ENCODE results near the gene GNG2. TPM values are rescaled to one million over a fixed set of nuclear protein-coding genes. Genes with fewer than 3 reads are reported as not detected.

GNG2 gene
- total RNA-seq, 1 experiment from 2014 or later: 9.3 TPM

DNA sequence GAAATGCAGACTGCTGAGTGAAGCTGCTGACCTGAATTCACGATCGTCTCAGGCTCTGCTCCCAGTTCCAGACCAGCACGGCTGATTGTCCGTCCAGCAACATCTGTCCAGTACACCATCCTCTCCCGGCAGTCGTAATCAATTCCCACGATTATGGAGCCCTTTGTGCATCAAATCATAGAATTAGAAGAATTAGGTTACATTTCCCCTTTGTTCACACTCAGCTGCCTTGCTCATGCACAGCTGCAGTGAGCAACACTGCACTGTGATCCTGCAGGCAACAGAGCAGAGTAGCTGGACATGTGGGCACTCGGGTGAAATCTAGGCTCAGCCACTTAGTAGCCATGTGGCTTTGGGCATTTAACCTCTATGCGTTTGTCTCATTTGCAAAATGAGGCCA lies 151.1 kb downstream of the GNG2 start:
- peaks cover 52% of the 10 kb centered on the region for H3K36me3 ChIP-seq (ENCODE audit: low read depth, low read length)
- DNase-seq: no peak
- ChIA-PET CTCF (no interaction called here), POLR2A (ENCODE audit: unreplicated experiment) (no interaction called here)
- H3K27me3 ChIP-seq (ENCODE audit: low read length): no peaks in the 10 kb centered on the region
- no TSS peak for BruUV-seq (replicated peaks)
- H3K79me2 ChIP-seq (ENCODE audit: low read length): no peaks in the 10 kb centered on the region
- H3F3A ChIP-seq (ENCODE audit: low read length, unreplicated experiment): no peaks in the 10 kb centered on the region
- no peak overlapping the region for H3K27ac ChIP-seq (ENCODE audit: low read length)
- H3K4me3 ChIP-seq (ENCODE audit: low read length): no peak overlapping the region
- H3K4me2 ChIP-seq (ENCODE audit: low read length): no peak overlapping the region
- ATAC-seq: no peak
- no peaks in the 10 kb centered on the region for H4K20me1 ChIP-seq (ENCODE audit: low read length)
- no peaks in the 10 kb centered on the region for H3K9me2 ChIP-seq (replicated peaks; ENCODE audit: low read length)
- intact Hi-C loops (cut with micrococcal nuclease): loop anchor here (5.0 kb wide), 1 partner anchor 121 kb away; no protein-coding TSS in a partner anchor
- H3K4me1 ChIP-seq (ENCODE audit: insufficient read depth, low read length): no peaks in the 10 kb centered on the region
- H3K9ac ChIP-seq (ENCODE audit: low read length): no peak overlapping the region
- TF ChIP-seq EZH2phosphoT487 (IDR thresholded peaks at IDR 0.05; ENCODE audit: borderline replicate concordance, low read length) (no peak), EZH2 (IDR thresholded peaks at IDR 0.05; ENCODE audit: low read length, unreplicated experiment) (no peak)
- TF ChIP-seq, protein P1, sequence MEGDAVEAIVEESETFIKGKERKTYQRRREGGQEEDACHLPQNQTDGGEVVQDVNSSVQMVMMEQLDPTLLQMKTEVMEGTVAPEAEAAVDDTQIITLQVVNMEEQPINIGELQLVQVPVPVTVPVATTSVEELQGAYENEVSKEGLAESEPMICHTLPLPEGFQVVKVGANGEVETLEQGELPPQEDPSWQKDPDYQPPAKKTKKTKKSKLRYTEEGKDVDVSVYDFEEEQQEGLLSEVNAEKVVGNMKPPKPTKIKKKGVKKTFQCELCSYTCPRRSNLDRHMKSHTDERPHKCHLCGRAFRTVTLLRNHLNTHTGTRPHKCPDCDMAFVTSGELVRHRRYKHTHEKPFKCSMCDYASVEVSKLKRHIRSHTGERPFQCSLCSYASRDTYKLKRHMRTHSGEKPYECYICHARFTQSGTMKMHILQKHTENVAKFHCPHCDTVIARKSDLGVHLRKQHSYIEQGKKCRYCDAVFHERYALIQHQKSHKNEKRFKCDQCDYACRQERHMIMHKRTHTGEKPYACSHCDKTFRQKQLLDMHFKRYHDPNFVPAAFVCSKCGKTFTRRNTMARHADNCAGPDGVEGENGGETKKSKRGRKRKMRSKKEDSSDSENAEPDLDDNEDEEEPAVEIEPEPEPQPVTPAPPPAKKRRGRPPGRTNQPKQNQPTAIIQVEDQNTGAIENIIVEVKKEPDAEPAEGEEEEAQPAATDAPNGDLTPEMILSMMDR (conservative IDR thresholded peaks at IDR 0.05; ENCODE audit: low read depth, low read length): no peak
- H3K9me3 ChIP-seq (ENCODE audit: low read length): no peaks in the 10 kb centered on the region
- H2AFZ ChIP-seq (ENCODE audit: low read length): no peak overlapping the region

DNA sequence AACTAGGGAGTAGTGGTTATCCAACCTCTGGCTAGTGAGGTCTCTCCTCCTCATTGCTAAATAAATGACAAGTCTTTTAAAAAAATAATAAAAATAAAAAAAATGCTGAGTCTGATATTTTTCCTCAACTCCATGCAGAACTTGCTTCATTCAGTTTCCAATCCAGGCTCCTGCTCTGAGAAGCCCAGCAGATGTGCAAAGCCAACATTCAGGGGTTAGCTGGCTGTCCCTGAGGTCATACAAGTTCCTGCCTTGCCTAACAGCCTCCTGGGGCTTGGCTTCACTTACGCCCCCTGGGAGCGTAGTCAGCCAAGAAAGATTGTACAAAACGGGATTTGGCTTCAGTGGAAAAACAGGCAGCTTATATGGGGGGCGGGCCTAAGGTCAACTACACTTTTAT lies 152.2 kb downstream of the GNG2 start:
- Histone ChIP-seq H3K36me3 (ENCODE audit: low read depth, low read length) (peaks cover 40% of the 10 kb centered on the region), H3K9me3 (ENCODE audit: low read length) (no peaks in the 10 kb centered on the region), H3K9me2 (replicated peaks; ENCODE audit: low read length) (no peaks in the 10 kb centered on the region), H2AFZ (ENCODE audit: low read length) (no peak overlapping the region), H3K4me3 (ENCODE audit: low read length) (no peak overlapping the region), H3K9ac (ENCODE audit: low read length) (no peak overlapping the region), H3K4me1 (ENCODE audit: insufficient read depth, low read length) (no peaks in the 10 kb centered on the region), H4K20me1 (ENCODE audit: low read length) (no peaks in the 10 kb centered on the region), H3K27ac (ENCODE audit: low read length) (no peak overlapping the region), H3F3A (ENCODE audit: low read length, unreplicated experiment) (no peaks in the 10 kb centered on the region), H3K27me3 (ENCODE audit: low read length) (no peaks in the 10 kb centered on the region), H3K79me2 (ENCODE audit: low read length) (no peaks in the 10 kb centered on the region), H3K4me2 (ENCODE audit: low read length) (no peak overlapping the region)
- no TSS peak for BruUV-seq (replicated peaks)
- ChIA-PET CTCF (interaction anchor here (0.7 kb wide), 1 partner anchor 119 kb away, joined by 3 read pairs; no protein-coding TSS in a partner anchor), POLR2A (ENCODE audit: unreplicated experiment) (no interaction called here)
- TF ChIP-seq EZH2phosphoT487 (IDR thresholded peaks at IDR 0.05; ENCODE audit: borderline replicate concordance, low read length) (no peak), EZH2 (IDR thresholded peaks at IDR 0.05; ENCODE audit: low read length, unreplicated experiment) (no peak)
- TF ChIP-seq, protein P1 (conservative IDR thresholded peaks at IDR 0.05; ENCODE audit: low read depth, low read length): no peak
- ATAC-seq: no peak
- intact Hi-C loops (cut with micrococcal nuclease): loop anchor here (5.0 kb wide), 1 partner anchor 120 kb away; no protein-coding TSS in a partner anchor
- DNase-seq: no peak

DNA sequence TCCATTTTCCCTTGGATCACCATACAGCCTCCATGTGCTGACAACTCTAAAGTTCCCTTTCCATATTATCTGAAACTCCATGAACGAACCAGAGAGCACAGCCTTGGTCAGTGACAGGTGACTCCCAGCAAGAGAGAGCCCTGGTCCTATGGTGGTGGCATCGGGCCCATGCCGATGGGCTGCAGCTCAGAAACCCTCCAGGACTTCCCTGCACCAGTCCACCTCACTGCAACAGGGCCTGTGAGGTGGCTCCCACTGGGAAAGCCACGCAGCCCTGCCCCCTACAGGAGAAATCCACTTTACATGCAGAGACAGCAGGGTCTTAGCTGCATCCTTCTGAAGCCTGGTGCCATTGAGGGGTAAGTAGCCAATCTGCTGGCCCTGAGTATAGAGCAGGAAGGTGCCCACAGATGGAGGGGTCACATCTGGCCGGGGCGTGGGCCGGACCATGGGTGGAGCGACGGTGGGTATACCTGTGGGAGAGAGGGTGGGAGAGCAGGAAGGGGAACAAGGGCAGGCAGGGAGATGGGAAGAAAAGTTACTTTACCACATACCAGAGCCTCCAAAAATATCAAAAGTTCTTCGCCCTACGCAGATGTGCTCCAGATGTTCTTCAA lies 153.7 kb downstream of the GNG2 start:
- no peak for TF ChIP-seq EZH2 (IDR thresholded peaks at IDR 0.05; ENCODE audit: low read length, unreplicated experiment)
- TF ChIP-seq EZH2phosphoT487 (IDR thresholded peaks at IDR 0.05; ENCODE audit: borderline replicate concordance, low read length): no peak
- TF ChIP-seq, protein P1 (conservative IDR thresholded peaks at IDR 0.05; ENCODE audit: low read depth, low read length): peak; percentile 63
- H3K4me3 ChIP-seq (ENCODE audit: low read length): no peak overlapping the region
- H3F3A ChIP-seq (ENCODE audit: low read length, unreplicated experiment): no peaks in the 10 kb centered on the region
- H3K79me2 ChIP-seq (ENCODE audit: low read length): no peaks in the 10 kb centered on the region
- H2AFZ ChIP-seq (ENCODE audit: low read length): no peak overlapping the region
- no peaks in the 10 kb centered on the region for H3K9me3 ChIP-seq (ENCODE audit: low read length)
- ATAC-seq: peak; percentile 57
- no peaks in the 10 kb centered on the region for H3K4me1 ChIP-seq (ENCODE audit: insufficient read depth, low read length)
- ChIA-PET CTCF (no interaction called here), POLR2A (ENCODE audit: unreplicated experiment) (no interaction called here)
- H3K36me3 ChIP-seq (ENCODE audit: low read depth, low read length): peaks cover 26% of the 10 kb centered on the region
- H3K9me2 ChIP-seq (replicated peaks; ENCODE audit: low read length): no peaks in the 10 kb centered on the region
- intact Hi-C loops (cut with micrococcal nuclease): loop anchor here (5.0 kb wide), 1 partner anchor 118 kb away; no protein-coding TSS in a partner anchor
- no peak overlapping the region for H3K27ac ChIP-seq (ENCODE audit: low read length)
- H4K20me1 ChIP-seq (ENCODE audit: low read length): no peaks in the 10 kb centered on the region
- H3K27me3 ChIP-seq (ENCODE audit: low read length): no peaks in the 10 kb centered on the region
- no TSS peak for BruUV-seq (replicated peaks)
- DNase-seq: peak; percentile 37
- H3K4me2 ChIP-seq (ENCODE audit: low read length): no peak overlapping the region
- H3K9ac ChIP-seq (ENCODE audit: low read length): no peak overlapping the region
